Karpas-422 (cell line): ENCODE measurements around the gene AIP. TPM values are rescaled to one million over a fixed set of nuclear protein-coding genes. Genes with fewer than 3 reads are reported as not detected.

Experiments
- DNase-seq: peaks from one replicate; pipeline ENCODE4 v3.0.0-alpha.2; 2015
- H2AFZ ChIP-seq: fragments of 200-600 bp; sonication (generic); 2 replicates; pipeline ENCODE4 v1.6.1; 2014; ENCODE audit warnings: antibody characterized with exemption, low read length, mixed read lengths
- H3K27ac ChIP-seq: fragments of 200-600 bp; sonication (generic); 2 replicates; pipeline ENCODE4 v1.5.1; 2014; ENCODE audit warnings: mild to moderate bottlenecking, low read length, moderate library complexity
- H3K27me3 ChIP-seq: fragments of 200-600 bp; sonication (generic); 2 replicates; pipeline ENCODE4 v1.6.1; 2014; ENCODE audit warnings: low read length, mixed read lengths
- H3K36me3 ChIP-seq: fragments of 200-600 bp; sonication (generic); 2 replicates; pipeline ENCODE4 v1.6.1; 2014; ENCODE audit warnings: low read length, mixed read lengths; ENCODE audit not compliant: insufficient read depth
- H3K4me1 ChIP-seq: fragments of 200-600 bp; sonication (generic); 2 replicates; pipeline ENCODE4 v1.6.1; 2014; ENCODE audit warnings: mild to moderate bottlenecking, low read length, mixed read lengths
- H3K4me2 ChIP-seq: fragments of 200-600 bp; sonication (generic); 2 replicates; pipeline ENCODE4 v1.6.1; 2014; ENCODE audit warnings: low read length, low read depth, mild to moderate bottlenecking; ENCODE audit not compliant: poor library complexity, severe bottlenecking
- H3K4me3 ChIP-seq: fragments of 200-600 bp; sonication (generic); 2 replicates; pipeline ENCODE4 v1.5.1; 2014; ENCODE audit warnings: mild to moderate bottlenecking, antibody characterized with exemption, low read length, mixed read lengths
- H3K79me2 ChIP-seq: fragments of 200-600 bp; sonication (generic); 2 replicates; pipeline ENCODE4 v1.6.1; 2014; ENCODE audit warnings: mild to moderate bottlenecking, low read length, mixed read lengths
- H3K9ac ChIP-seq: fragments of 200-600 bp; sonication (generic); 2 replicates; pipeline ENCODE4 v1.6.0; 2014; ENCODE audit warnings: low read length
- H3K9me2 ChIP-seq: fragments of 200-600 bp; sonication (generic), shearing (Covaris generic); replicated peaks from 2 replicates; pipeline ENCODE4 v1.6.0; 2014; ENCODE audit warnings: mild to moderate bottlenecking, low read length, moderate library complexity; ENCODE audit not compliant: insufficient read depth
- H3K9me3 ChIP-seq: fragments of 300-700, 200-600 bp; sonication (generic); 2 replicates; pipeline ENCODE4 v1.6.1; 2014; ENCODE audit warnings: low read length, mixed read lengths
- H4K20me1 ChIP-seq: fragments of 200-600 bp; sonication (generic); 2 replicates; pipeline ENCODE4 v1.6.1; 2014; ENCODE audit warnings: mild to moderate bottlenecking, antibody characterized with exemption, low read length, low read depth; ENCODE audit not compliant: insufficient read depth
- total RNA-seq: library from RNA; depleted of rRNA; stranded (reverse); fragments of >200 nt; shearing (Covaris generic); gene quantifications from 2 replicates; pipeline ENCODE4 v1.2.3, GENCODE V29; 2014; ENCODE audit warnings: low replicate concordance

AIP gene
- total RNA-seq, 1 experiment from 2014 or later, result 51.8 TPM

- Histone ChIP-seq H3K4me2 (peak within 1 kb of the TSS; percentile 73), H3K4me1 (peaks cover 69% of the 10 kb centered on the region), H4K20me1 (peaks cover 7% of the 10 kb centered on the region; the same call in 1 of the 2 replicates)
Observed at GRCh38 chr11:67437082-67437808, 45.6 kb upstream of the AIP start, which contains the start of gene PTPRCAP. Gene PTPRCAP, minus strand, starts transcription at chr11:67437682. Its CDS starts 63 bp downstream, at chr11:67437619.

GRCh38 chr11:67437809-67438157, 45.0 kb upstream of the AIP start:
- Histone ChIP-seq H3K4me3 (peak overlapping the region; percentile 86), H2AFZ (no peak overlapping the region), H3K79me2 (peaks cover 24% of the 10 kb centered on the region), H3K27me3 (no peaks in the 10 kb centered on the region), H3K9ac (peak overlapping the region; percentile 95), H3K36me3 (peaks cover 2% of the 10 kb centered on the region; the same call in 1 of the 2 replicates), H3K4me1 (peaks cover 70% of the 10 kb centered on the region), H4K20me1 (peaks cover 7% of the 10 kb centered on the region; the same call in 1 of the 2 replicates), H3K4me2 (peak overlapping the region; percentile 73), H3K9me3 (no peaks in the 10 kb centered on the region), H3K9me2 (no peaks in the 10 kb centered on the region), H3K27ac (peak overlapping the region; percentile 100)
- DNase-seq, result no peak

More at GRCh38 chr11:67437082-67437808, 45.6 kb upstream of the AIP start, which contains the start of gene PTPRCAP:
- no peaks in the 10 kb centered on the region for H3K27me3 ChIP-seq
- DNase-seq, result peak; percentile 93
- H3K9ac ChIP-seq, result peak within 1 kb of the TSS; percentile 95
- H3K79me2 ChIP-seq, result peaks cover 24% of the 10 kb centered on the region
- H3K9me2 ChIP-seq, result no peaks in the 10 kb centered on the region
- H2AFZ ChIP-seq, result no peak within 1 kb of the TSS
- peak within 1 kb of the TSS; percentile 86 for H3K4me3 ChIP-seq
- peak within 1 kb of the TSS; percentile 100 for H3K27ac ChIP-seq
- H3K36me3 ChIP-seq, result peaks cover 5% of the 10 kb centered on the region; the same call in 1 of the 2 replicates
- no peaks in the 10 kb centered on the region for H3K9me3 ChIP-seq

- peak; percentile 95 for DNase-seq
- peak overlapping the region; percentile 95 for H3K9ac ChIP-seq
- no peak overlapping the region for H2AFZ ChIP-seq
- no peaks in the 10 kb centered on the region for H3K27me3 ChIP-seq
- H3K4me3 ChIP-seq, result peak overlapping the region; percentile 86
- H3K27ac ChIP-seq, result peak overlapping the region; percentile 100
- H3K4me2 ChIP-seq, result peak overlapping the region; percentile 73
- H3K79me2 ChIP-seq, result peaks cover 24% of the 10 kb centered on the region
- H3K4me1 ChIP-seq, result peaks cover 70% of the 10 kb centered on the region
- no peaks in the 10 kb centered on the region for H3K9me2 ChIP-seq
- no peaks in the 10 kb centered on the region for H3K36me3 ChIP-seq
- H3K9me3 ChIP-seq, result no peaks in the 10 kb centered on the region
- peaks cover 7% of the 10 kb centered on the region; the same call in 1 of the 2 replicates for H4K20me1 ChIP-seq
Observed at GRCh38 chr11:67438158-67438902, 44.5 kb upstream of the AIP start.

GRCh38 chr11:67439321-67440228, 43.3 kb upstream of the AIP start:
- Histone ChIP-seq H3K4me3 (peak overlapping the region; percentile 86; the same call in 1 of the 2 replicates), H3K27me3 (no peaks in the 10 kb centered on the region), H3K4me1 (peaks cover 68% of the 10 kb centered on the region), H3K4me2 (peak overlapping the region; percentile 73), H4K20me1 (peaks cover 7% of the 10 kb centered on the region; the same call in 1 of the 2 replicates), H3K9me3 (no peaks in the 10 kb centered on the region), H3K79me2 (peaks cover 24% of the 10 kb centered on the region), H3K27ac (peak overlapping the region; percentile 100), H2AFZ (no peak overlapping the region), H3K9me2 (no peaks in the 10 kb centered on the region), H3K36me3 (no peaks in the 10 kb centered on the region), H3K9ac (peak overlapping the region; percentile 95)
- peak; percentile 46 for DNase-seq

- peaks cover 67% of the 10 kb centered on the region for H3K4me1 ChIP-seq
- peaks cover 24% of the 10 kb centered on the region for H3K79me2 ChIP-seq
- no peaks in the 10 kb centered on the region for H3K9me2 ChIP-seq
- peak; percentile 58 for DNase-seq
- H3K9ac ChIP-seq, result peak overlapping the region; percentile 21; the same call in 1 of the 2 replicates
- H3K9me3 ChIP-seq, result no peaks in the 10 kb centered on the region
- H3K36me3 ChIP-seq, result no peaks in the 10 kb centered on the region
- no peaks in the 10 kb centered on the region for H3K27me3 ChIP-seq
- H3K4me3 ChIP-seq, result no peak overlapping the region
- H3K4me2 ChIP-seq, result no peak overlapping the region
- peak overlapping the region; percentile 56 for H3K27ac ChIP-seq
- H2AFZ ChIP-seq, result no peak overlapping the region
- H4K20me1 ChIP-seq, result peaks cover 7% of the 10 kb centered on the region; the same call in 1 of the 2 replicates
Observed at GRCh38 chr11:67440229-67441097, 42.4 kb upstream of the AIP start.

- Histone ChIP-seq H3K36me3 (no peaks in the 10 kb centered on the region), H3K4me2 (no peak overlapping the region), H3K4me1 (peaks cover 63% of the 10 kb centered on the region), H3K27me3 (no peaks in the 10 kb centered on the region), H3K27ac (peak overlapping the region; percentile 56; the same call in 1 of the 2 replicates), H4K20me1 (no peaks in the 10 kb centered on the region; the same call in 1 of the 2 replicates), H3K4me3 (no peak overlapping the region), H2AFZ (no peak overlapping the region), H3K9me2 (no peaks in the 10 kb centered on the region), H3K9ac (peak overlapping the region; percentile 21; the same call in 1 of the 2 replicates), H3K79me2 (peaks cover 20% of the 10 kb centered on the region), H3K9me3 (no peaks in the 10 kb centered on the region)
- peak; percentile 49 for DNase-seq
Observed at GRCh38 chr11:67441098-67441563, 41.7 kb upstream of the AIP start.
